Measurements from ENCODE around the gene BTBD10.

The BTBD10 gene

DNA sequence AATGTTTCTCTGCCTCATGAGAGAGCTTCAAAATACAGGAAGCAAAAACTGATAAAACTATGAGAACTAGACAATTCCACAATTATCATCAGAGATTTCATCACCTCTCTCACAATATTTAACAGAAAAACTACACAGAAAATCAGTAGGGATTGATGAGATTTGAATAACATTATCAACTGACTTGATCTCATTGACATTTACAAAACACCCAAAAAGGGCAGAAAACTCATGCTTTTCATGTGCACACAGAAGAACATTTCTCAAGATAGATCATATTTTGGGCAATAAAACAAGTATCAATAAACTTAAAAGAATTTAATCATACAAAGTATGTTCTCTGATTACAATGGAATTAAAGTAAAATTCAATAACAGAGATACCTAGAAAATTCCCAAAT is 35.6 kb downstream of the BTBD10 start:
- Histone ChIP-seq H4K20me1 (ENCODE audit: insufficient read depth, low read length) (no peaks in the 10 kb centered on the region), H3K4me2 (ENCODE audit: low read length) (no peak overlapping the region), H3K9ac (ENCODE audit: low read length) (no peak overlapping the region), H3K27me3 (ENCODE audit: low read depth, low read length) (no peaks in the 10 kb centered on the region), H3K9me3 (ENCODE audit: insufficient read depth, low read length) (peaks cover 19% of the 10 kb centered on the region), H3K36me3 (replicated peaks; ENCODE audit: low read depth, low read length) (peaks cover 21% of the 10 kb centered on the region), H3K27ac (ENCODE audit: low read length) (no peak overlapping the region), H3K4me1 (ENCODE audit: low read length) (peaks cover 5% of the 10 kb centered on the region; the same call in 1 of the 2 replicates), H3K79me2 (ENCODE audit: low read length) (peaks cover 6% of the 10 kb centered on the region; the same call in 1 of the 2 replicates), H3K4me3 (ENCODE audit: low read length) (no peak overlapping the region), H2AFZ (ENCODE audit: low read depth, low read length) (no peak overlapping the region)
- TF ChIP-seq EZH2phosphoT487 (IDR thresholded peaks at IDR 0.05; ENCODE audit: low read depth) (no peak), CTCF (IDR thresholded peaks at IDR 0.05; ENCODE audit: low read depth, low read length) (no peak)

DNA sequence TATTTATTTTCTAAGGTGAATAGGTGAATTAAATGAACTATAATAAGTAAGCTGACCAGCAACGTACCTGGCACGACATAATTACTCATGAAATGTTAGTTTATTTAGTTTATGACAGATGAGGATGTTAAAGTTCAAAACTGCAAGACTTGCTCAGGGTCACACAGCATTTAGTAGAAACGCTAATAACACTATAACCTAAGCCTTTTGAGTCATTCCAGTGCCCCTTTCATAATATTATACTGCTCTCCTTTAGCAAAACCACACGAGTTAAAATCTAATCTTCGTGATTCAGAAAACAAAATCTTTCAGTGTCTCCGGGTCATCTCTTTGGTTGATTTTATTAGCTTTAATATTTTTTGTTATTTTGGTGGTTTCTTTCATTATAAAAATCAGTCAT is 39.6 kb downstream of the BTBD10 start:
- Histone ChIP-seq H3K9ac (ENCODE audit: low read length) (no peak overlapping the region), H4K20me1 (ENCODE audit: insufficient read depth, low read length) (no peaks in the 10 kb centered on the region), H3K4me2 (ENCODE audit: low read length) (no peak overlapping the region), H3K79me2 (ENCODE audit: low read length) (peaks cover 6% of the 10 kb centered on the region; the same call in 1 of the 2 replicates), H3K27ac (ENCODE audit: low read length) (no peak overlapping the region), H3K36me3 (replicated peaks; ENCODE audit: low read depth, low read length) (peaks cover 15% of the 10 kb centered on the region), H2AFZ (ENCODE audit: low read depth, low read length) (no peak overlapping the region), H3K4me3 (ENCODE audit: low read length) (no peak overlapping the region), H3K4me1 (ENCODE audit: low read length) (peaks cover 5% of the 10 kb centered on the region; the same call in 1 of the 2 replicates), H3K9me3 (ENCODE audit: insufficient read depth, low read length) (peaks cover 14% of the 10 kb centered on the region), H3K27me3 (ENCODE audit: low read depth, low read length) (no peaks in the 10 kb centered on the region)
- TF ChIP-seq CTCF (IDR thresholded peaks at IDR 0.05; ENCODE audit: low read depth, low read length) (no peak), EZH2phosphoT487 (IDR thresholded peaks at IDR 0.05; ENCODE audit: low read depth) (no peak)

DNA sequence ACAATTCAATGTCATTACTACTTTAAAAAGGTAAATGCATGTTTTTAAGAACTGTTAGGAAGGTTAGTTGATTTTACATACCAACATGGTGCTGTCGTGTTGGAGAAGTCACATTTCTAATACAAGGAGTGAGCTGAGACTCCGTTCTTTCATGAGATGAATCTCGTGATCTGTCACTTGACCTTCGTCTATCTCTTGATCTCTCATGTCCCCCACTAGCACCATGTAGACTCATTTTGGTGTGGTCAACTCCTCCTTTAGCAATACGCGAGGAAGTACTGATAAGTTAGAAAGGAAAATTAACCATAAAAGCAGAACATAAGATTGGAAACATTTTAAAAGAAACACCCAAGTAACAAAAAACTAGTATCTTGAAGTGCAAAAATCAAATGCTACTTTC is 41.5 kb downstream of the BTBD10 start:
- no peak overlapping the region for H2AFZ ChIP-seq (ENCODE audit: low read depth, low read length)
- no peak overlapping the region for H3K27ac ChIP-seq (ENCODE audit: low read length)
- H3K4me2 ChIP-seq (ENCODE audit: low read length), result no peak overlapping the region
- H3K4me1 ChIP-seq (ENCODE audit: low read length), result peaks cover 5% of the 10 kb centered on the region; the same call in 1 of the 2 replicates
- no peaks in the 10 kb centered on the region for H3K27me3 ChIP-seq (ENCODE audit: low read depth, low read length)
- no peak overlapping the region for H3K4me3 ChIP-seq (ENCODE audit: low read length)
- no peak for TF ChIP-seq CTCF (IDR thresholded peaks at IDR 0.05; ENCODE audit: low read depth, low read length)
- TF ChIP-seq EZH2phosphoT487 (IDR thresholded peaks at IDR 0.05; ENCODE audit: low read depth), result no peak
- H3K36me3 ChIP-seq (replicated peaks; ENCODE audit: low read depth, low read length), result peaks cover 11% of the 10 kb centered on the region
- no peak overlapping the region for H3K9ac ChIP-seq (ENCODE audit: low read length)
- no peaks in the 10 kb centered on the region for H4K20me1 ChIP-seq (ENCODE audit: insufficient read depth, low read length)
- H3K9me3 ChIP-seq (ENCODE audit: insufficient read depth, low read length), result peaks cover 3% of the 10 kb centered on the region; the same call in 1 of the 2 replicates
- H3K79me2 ChIP-seq (ENCODE audit: low read length), result peaks cover 6% of the 10 kb centered on the region; the same call in 1 of the 2 replicates

GRCh38 chr11:13415201-13415600 is 47.8 kb downstream of the BTBD10 start:
- H3K9ac ChIP-seq (ENCODE audit: low read length), result no peak overlapping the region
- H3K9me3 ChIP-seq (ENCODE audit: insufficient read depth, low read length), result no peaks in the 10 kb centered on the region
- no peaks in the 10 kb centered on the region for H3K27me3 ChIP-seq (ENCODE audit: low read depth, low read length)
- H3K4me2 ChIP-seq (ENCODE audit: low read length), result no peak overlapping the region
- no peaks in the 10 kb centered on the region for H3K79me2 ChIP-seq (ENCODE audit: low read length)
- no peak overlapping the region for H3K27ac ChIP-seq (ENCODE audit: low read length)
- H4K20me1 ChIP-seq (ENCODE audit: insufficient read depth, low read length), result no peaks in the 10 kb centered on the region
- no peak overlapping the region for H2AFZ ChIP-seq (ENCODE audit: low read depth, low read length)
- TF ChIP-seq EZH2phosphoT487 (IDR thresholded peaks at IDR 0.05; ENCODE audit: low read depth) (no peak), CTCF (IDR thresholded peaks at IDR 0.05; ENCODE audit: low read depth, low read length) (no peak)
- H3K36me3 ChIP-seq (replicated peaks; ENCODE audit: low read depth, low read length), result peaks cover 10% of the 10 kb centered on the region
- H3K4me1 ChIP-seq (ENCODE audit: low read length), result no peaks in the 10 kb centered on the region
- no peak overlapping the region for H3K4me3 ChIP-seq (ENCODE audit: low read length)

All from OCI-LY3 (cell line).